NCI-H2196 treated with DMSO at 0.1 percent for 48 hours (cell line): ENCODE measurements around the gene PARD3.

Experiments
- DNase-seq: peaks from one replicate; lab custom pipeline; 2025; ENCODE audit not compliant: unreplicated experiment; lab: John Stamatoyannopoulos, UW

Gene PARD3

GRCh38 chr10:34513636-34514035 is 301.5 kb downstream of the PARD3 start:
- no peak for DNase-seq

- no peak for DNase-seq
Measured at GRCh38 chr10:34507217-34507616, 307.9 kb downstream of the PARD3 start.

DNA sequence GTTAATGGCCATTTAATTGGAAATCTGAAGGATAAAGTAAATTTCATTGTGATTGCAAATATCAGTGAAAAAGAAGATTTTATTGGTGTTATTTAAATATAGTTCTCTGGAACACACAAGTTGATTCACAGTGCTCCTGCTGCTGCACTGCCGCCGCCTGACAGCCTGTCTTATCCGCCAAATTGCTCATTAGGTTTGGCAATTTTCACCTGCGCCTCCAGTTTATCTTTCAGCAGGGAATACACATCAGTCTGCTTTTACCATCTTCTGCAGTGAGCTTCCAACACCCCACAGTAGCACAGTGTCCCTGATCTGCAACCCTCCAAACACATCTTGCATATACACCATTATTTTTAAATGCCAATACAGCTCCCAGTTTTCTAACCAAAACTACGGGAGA is 308.3 kb downstream of the PARD3 start:
- DNase-seq: no peak

DNA sequence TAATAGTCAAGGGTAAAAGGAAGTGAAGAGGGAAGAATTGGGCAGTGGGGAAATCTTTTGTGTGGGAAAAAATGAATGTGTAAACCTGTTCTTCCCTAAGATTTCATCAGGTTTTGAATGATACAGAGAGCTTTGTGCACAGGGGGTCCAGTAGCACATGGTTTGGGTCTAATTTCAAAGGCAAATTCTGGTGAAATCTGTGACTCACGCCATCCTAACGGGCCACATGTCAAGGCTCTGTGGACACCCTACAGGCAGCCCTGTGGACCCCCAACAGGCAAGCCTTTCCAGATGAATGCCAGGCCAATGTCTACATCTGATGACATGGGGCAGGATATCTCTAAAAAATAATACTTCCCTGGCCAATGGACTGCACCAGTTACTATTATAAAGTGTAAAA is 309.8 kb downstream of the PARD3 start:
- no peak for DNase-seq

- no peak for DNase-seq
Measured at GRCh38 chr10:34504534-34504933, 310.6 kb downstream of the PARD3 start.

- DNase-seq: no peak
Measured at GRCh38 chr10:34503704-34504103, 311.4 kb downstream of the PARD3 start.

DNA sequence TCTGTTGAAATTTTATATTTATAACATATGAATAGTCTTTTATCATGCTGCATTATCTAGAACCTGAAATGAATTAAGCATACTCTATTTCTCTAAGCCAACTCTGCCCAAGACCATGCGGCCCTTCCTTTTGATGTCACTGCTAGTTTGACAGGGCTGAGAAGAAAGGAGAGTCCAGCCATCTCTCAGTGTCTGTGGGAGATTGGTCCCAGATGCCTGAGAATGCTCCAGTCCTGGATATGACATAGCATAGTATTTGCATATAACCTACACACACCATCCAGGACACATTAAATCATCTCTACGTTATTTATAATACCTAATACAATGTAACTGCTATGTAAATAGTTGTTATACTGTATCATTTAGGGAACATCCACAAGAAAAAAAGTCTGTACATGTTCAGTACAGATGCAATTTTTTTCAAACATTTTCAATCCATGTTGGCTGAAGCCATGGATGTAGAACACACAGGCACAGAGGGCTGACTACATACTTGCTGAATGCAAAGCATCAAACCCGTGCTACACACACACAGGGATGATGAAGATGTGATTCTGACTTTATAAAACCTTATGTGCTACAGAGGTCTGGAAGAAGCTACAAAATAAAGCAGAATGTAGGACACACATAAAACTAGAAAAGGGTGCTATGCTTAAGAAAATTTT is 315.4 kb downstream of the PARD3 start:
- no peak for DNase-seq

- DNase-seq: no peak
Measured at GRCh38 chr10:34498821-34499220, 316.3 kb downstream of the PARD3 start.

GRCh38 chr10:34495938-34496337 is 319.2 kb downstream of the PARD3 start:
- DNase-seq: no peak

DNA sequence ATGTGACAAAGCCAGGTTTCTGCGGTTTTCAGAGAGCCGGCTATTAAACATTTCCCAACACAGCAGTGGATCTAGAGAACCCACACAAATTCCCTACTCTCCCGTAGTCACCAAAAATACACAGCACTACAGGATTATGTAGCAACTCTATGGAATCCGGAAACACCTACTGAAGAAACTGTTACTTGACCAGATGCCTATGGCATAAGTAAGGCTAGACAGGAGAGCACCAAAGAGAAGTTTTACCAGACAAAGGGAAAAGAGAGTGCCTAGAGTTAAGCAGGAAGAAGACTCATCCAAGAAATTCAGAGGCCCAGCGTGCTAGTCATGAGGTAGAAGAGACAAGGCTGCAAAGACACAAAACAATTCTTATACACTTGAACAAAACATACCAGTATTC is 321.1 kb downstream of the PARD3 start:
- no peak for DNase-seq

DNA sequence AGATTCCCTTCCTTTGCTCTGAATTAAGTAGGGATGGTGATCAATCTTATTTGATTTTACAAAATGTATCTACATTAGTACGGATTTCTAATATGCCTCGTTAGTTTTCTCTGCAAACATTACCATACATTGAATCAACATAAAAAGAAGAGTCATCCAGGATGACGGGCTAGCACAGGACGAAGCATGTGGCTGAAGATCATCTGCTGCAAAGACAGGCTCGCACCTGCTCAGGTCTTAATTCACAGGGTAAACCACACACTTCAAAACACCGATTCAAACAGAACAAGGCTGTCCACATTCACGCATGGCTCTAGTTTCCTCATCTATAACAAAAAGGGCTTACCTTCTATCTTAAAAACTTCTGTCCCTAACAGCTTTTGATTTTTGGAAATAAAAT is 323.0 kb downstream of the PARD3 start:
- no peak for DNase-seq

GRCh38 chr10:34491678-34492077 is 323.4 kb downstream of the PARD3 start:
- DNase-seq: no peak

DNA sequence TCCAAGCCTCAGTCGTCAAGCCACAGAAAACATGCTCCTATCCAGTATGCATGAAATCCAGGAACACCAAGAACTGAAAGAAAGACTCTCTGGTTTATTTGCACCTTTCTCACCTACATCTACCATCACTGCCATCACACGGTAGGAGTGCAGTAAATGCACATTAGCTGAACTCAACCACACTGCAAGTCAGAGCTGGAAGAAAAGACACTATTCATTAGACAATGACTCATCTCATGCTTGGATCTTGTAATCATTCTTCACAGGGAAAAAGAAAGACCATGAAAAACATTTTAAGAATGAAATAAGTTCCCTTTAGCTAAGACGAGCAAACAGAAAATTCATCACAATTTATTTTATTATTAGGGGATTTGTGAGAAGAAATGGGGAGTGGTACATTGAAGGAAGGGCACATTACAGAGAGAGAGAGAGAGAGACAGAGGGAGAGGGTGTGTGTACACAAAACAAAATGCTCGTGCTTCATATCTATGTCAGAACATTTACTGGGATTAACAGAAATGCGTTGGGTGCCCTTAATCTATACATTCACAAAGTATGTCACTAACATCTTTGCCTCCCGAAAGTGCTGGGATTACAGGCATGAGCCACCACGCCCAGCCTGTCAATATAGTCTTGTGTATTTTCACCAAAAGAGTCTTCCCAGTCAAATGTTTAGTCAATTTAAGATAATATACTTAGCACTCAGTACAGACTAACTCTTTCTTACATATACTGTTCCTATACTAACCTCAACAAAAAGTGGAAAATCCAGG is 324.9 kb downstream of the PARD3 start:
- no peak for DNase-seq

DNA sequence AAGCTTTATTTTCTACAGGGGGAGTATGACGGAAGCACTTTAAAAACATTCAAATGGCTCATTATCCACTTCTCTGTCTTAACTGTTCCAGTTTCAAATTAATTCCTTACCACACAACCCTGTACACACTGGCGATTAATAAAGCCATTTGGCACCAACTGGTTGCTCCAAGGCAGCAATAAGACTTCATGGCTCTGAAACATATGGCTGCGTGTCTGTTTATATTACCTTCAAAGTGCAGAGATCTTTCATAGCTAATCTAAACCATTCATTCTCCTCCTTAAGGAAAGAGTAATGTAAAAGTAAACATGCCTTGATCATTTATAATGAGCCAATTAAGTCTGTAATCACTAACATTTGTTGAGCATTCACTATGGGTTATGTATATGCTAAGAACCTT is 325.7 kb downstream of the PARD3 start:
- no peak for DNase-seq

GRCh38 chr10:34488476-34489130 is 326.5 kb downstream of the PARD3 start:
- no peak for DNase-seq

DNA sequence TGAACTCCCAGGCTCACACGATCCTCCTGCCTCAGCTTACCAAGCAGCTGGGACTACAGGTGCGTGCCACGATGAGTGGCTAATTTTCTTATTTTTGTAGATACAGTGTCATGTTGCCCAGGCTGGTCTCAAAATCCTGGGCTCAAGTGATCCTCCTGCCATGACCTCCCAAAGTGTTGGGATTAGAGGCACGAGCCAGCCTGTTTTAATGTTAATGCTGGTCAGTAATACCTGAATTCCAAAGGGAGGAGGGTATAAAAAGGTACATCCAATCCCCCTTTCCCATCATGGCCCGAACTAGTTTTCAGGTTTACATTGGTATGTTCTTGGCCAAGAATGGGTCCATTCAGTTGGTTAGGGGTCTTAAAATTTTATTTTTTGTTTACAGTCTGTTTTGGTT is 329.1 kb downstream of the PARD3 start:
- no peak for DNase-seq

- no peak for DNase-seq
Measured at GRCh38 chr10:34484164-34484563, 330.9 kb downstream of the PARD3 start.

- no peak for DNase-seq
Measured at GRCh38 chr10:34480345-34480744, 334.8 kb downstream of the PARD3 start.

- DNase-seq: no peak
Measured at GRCh38 chr10:34479520-34480179, 335.4 kb downstream of the PARD3 start.

DNA sequence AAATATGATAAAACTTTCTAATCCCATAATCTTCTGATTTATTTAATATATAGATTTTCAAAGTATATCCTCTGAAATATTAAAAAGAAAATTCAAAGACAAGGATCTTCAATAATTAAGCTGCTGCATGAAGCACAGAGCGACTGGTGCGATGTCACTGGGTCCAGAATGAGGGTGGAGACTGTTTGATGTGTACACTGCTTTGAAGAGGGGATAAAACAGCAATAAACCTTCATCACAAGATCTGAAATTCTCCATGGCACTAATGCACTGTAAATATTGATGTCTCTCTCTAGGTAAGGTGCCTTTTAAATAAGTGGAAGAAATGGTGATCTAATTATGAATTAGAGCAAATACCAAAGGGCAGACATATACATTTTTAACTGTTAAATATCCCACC is 337.8 kb downstream of the PARD3 start:
- no peak for DNase-seq

DNA sequence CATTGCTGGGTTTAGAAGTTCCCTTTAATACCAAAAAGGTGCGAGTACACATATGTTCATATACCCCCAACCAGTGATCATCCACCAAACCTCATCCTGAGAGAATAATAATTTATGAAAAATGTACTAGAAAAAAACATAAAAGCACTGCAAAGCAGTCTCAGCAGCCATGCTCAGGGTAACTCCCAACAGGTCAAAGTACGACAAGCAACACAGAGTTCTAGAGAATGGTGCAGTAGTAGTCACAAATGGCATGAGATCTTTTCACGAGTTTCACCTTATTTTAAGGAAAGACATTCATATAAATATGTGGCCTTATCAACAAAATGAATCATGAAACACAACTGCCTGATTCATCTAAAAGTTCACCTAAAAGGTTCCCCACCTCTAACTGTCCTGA is 338.5 kb downstream of the PARD3 start:
- DNase-seq: no peak

DNA sequence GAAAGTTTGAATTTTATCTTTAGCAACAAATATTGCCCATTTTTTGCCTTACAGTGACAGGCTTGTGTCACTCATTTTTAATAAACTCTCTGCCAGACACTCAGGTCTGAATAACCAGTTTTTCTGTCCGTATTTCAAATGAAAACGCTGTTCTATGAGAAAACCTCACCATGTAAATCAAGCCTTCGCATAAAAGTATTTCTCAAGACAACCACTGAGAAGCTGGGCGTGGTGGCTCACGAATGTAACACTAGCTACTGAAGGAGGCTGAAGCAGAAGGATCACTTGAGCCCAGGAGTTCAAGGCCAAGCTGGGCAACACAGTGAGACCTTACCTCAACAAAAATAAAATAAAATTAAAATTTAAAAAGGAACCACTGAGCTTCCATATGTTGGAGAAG is 339.3 kb downstream of the PARD3 start:
- no peak for DNase-seq
